Measurements from ENCODE around the gene ABCA5.
"Not testable (repeated sequence)": the region's sequence is repeated elsewhere in the genome, so short reads cannot be mapped to it uniquely, and the experiment has no call there.

ABCA5 gene

GRCh38 chr17:69228018-69228417 lies 98.9 kb downstream of the ABCA5 start:
- DNase-seq (ENCODE audit: low read depth) = no peak
- no peak overlapping the region for H3K4me3 ChIP-seq (ENCODE audit: low read depth, low read length)

- no peak overlapping the region for H3K4me3 ChIP-seq (ENCODE audit: low read depth, low read length)
- no peak for DNase-seq (ENCODE audit: low read depth)
Measured at GRCh38 chr17:69227541-69227940, 99.4 kb downstream of the ABCA5 start.

- peak; percentile 60 for DNase-seq (ENCODE audit: low read depth)
- H3K4me3 ChIP-seq (ENCODE audit: low read depth, low read length) = no peak overlapping the region
Measured at GRCh38 chr17:69223809-69224208, 103.1 kb downstream of the ABCA5 start.

DNA sequence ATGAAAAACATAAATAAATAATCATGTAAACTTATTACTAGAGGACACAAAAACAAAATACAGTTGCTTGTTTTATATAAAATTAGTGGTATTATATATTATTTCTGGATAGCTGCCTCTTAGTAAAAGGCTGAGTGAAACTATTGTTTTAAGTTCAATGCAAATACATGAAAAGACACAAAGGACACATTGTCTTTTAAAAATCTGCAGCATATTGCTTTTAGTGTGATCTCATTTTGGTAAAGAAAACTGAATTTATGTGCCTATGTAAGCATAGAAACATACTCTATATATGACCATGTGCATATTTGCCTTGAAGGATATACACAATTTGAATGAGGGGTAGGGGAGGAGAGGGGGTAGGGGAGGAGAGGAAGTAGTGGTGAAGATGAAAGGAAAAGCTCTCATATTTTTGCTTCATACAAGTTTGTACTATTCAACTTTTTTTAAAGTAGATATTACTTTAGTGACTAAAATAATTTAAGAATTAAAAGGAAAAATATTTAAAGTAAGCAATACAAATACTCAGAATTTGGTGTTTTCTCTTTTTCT lies 104.2 kb downstream of the ABCA5 start:
- no peak overlapping the region for H3K4me3 ChIP-seq (ENCODE audit: low read depth, low read length)
- DNase-seq (ENCODE audit: low read depth) = no peak

DNA sequence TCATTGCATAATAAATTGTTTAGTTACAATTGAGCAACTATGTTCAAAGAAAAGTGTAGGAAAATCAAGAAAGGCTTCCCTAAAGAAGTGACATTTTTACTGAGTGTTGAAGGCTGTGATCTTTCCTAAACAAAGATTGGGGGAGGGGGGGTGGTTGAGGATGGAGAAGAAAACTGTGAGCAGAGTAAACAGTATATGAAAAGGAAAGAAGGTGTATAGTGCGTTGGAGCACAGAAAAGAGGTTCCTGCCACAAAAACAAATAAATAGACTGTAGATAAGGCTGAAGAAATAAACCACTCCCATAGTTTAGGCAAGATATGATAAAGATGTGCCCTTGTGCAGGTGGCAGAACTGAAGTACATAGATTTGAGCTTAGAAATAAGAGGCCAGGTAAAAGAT lies 106.8 kb downstream of the ABCA5 start:
- H3K4me3 ChIP-seq (ENCODE audit: low read depth, low read length) = no peak overlapping the region
- DNase-seq (ENCODE audit: low read depth) = no peak

GRCh38 chr17:69218986-69219385 lies 107.9 kb downstream of the ABCA5 start:
- no peak overlapping the region for H3K4me3 ChIP-seq (ENCODE audit: low read depth, low read length)
- DNase-seq (ENCODE audit: low read depth) = no peak

- no peak overlapping the region for H3K4me3 ChIP-seq (ENCODE audit: low read depth, low read length)
- no peak for DNase-seq (ENCODE audit: low read depth)
Measured at GRCh38 chr17:69213059-69213813, 113.7 kb downstream of the ABCA5 start.

DNA sequence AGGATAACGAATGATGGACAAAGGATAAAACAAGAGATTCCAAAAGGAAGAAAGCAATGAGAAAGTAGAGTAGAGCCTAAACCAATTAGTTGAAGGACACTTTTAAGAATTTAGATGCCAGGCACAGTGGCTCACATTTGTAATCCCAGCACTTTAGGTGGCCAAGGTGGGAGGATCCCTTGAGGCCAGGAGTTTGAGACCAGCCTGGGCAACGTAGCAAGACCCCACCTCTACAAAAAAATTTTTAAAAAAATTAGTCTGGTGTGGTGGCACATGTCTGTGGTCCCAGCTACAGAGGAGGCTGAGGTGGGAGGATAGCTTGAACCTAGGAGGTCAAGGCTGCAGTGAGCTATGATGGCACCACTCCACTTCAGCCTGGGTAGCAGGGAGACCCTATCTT lies 118.3 kb downstream of the ABCA5 start:
- DNase-seq (ENCODE audit: low read depth) = no peak
- no peak overlapping the region for H3K4me3 ChIP-seq (ENCODE audit: low read depth, low read length)

DNA sequence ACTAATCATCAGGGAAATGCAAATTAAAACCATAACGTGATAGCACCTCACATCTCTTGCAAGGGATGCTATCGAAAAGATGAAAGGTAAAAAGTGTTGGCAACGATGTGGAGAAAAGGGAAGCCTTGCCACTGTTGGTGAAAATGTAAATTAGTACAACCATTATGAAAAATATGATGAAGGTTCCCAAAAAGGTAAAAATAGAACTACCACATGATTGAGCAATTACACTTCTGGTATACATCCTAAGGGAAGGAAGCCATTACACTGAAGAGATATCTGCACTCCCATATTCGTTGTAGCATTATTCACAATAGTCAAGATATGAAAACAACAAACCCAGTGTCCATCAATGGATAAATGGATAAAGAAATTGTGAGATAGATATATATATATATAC lies 119.8 kb downstream of the ABCA5 start:
- no peak for DNase-seq (ENCODE audit: low read depth)

GRCh38 chr17:69198238-69198637 lies 128.7 kb downstream of the ABCA5 start:
- H3K4me3 ChIP-seq (ENCODE audit: low read depth, low read length) = no peak overlapping the region
- DNase-seq (ENCODE audit: low read depth) = no peak

More for the DNA sequence above, 119.8 kb downstream of the ABCA5 start:
- no peak overlapping the region for H3K4me3 ChIP-seq (ENCODE audit: low read depth, low read length)

DNA sequence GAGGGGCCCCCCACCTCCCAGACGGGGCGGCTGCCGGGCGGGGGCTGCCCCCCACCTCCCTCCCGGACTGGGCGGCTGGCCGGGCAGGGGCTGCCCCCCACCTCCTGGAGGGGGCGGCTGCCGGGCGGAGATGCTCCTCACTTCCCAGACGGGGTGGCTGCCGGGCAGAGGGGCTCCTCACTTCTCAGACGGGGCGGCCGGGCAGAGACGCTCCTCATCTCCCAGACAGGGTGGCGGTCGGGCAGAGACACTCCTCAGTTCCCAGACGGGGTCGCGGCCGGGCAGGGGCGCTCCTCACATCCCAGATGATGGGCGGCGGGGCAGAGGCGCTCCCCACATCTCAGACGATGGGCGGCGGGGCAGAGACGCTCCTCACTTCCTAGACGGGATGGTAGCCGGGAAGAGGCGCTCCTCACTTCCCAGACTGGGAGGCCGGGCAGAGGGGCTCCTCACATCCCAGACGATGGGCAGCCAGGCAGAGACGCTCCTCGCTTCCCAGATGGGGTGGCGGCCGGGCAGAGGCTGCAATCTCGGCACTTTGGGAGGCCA lies 130.8 kb downstream of the ABCA5 start:
- not testable (repeated sequence) for DNase-seq (ENCODE audit: low read depth); H3K4me3 ChIP-seq (ENCODE audit: low read depth, low read length)

Data from skeletal muscle cell (primary cell).